A549 (cell line): ENCODE results near the gene KIF1B. TPM values are rescaled to one million over a fixed set of nuclear protein-coding genes. Genes with fewer than 3 reads are reported as not detected.

Experiments used
- ATAC-seq, 2 experiments: fragments of 200-7000 bp in 1 of 2; fragments of >200 bp in 1 of 2; cut with Nextera tagmentation in 1 of 2; cut with Tn5 transposase in 1 of 2; 3 replicates each; pipeline versions ENCODE4 v1.8.0 to v1.9.1; 2018 to 2020; ENCODE audit warnings: mild to moderate bottlenecking in 1 of 2, moderate library complexity in 1 of 2
- CTCF ChIA-PET: fragments of 300-600 bp; sonication (Branson Sonifier 250); formaldehyde crosslinking; extraction: SDS; loops from one replicate; lab custom pipeline; 2021; ENCODE audit warnings: antibody characterized with exemption, inconsistent platforms; lab: Yijun Ruan, JAX
- POLR2A ChIA-PET: fragments of 350-600 bp; formaldehyde crosslinking; extraction: SDS; loops from one replicate; lab custom pipeline; 2021; ENCODE audit warnings: antibody characterized with exemption, inconsistent platforms; lab: Yijun Ruan, JAX
- DNase-seq, 2 experiments: peaks; one replicate each; pipeline versions ENCODE4 v3.0.0 to v3.0.0-alpha.2; 2011 to 2016; ENCODE audit warnings: low read depth in 1 of 2, low spot score in 1 of 2
- FAIRE-seq: peaks from 2 replicates; lab custom pipeline; 2011; peaks lifted over from hg19 to GRCh38; lab: Jason Lieb, UNC
- H3K27ac ChIP-seq, 2 experiments: fragments of >200 bp; sonication (Bioruptor Twin); formaldehyde crosslinking; 3 replicates each; pipeline ENCODE4 v1.5.1; 2016 to 2017
- H3K4me1 ChIP-seq: fragments of >200 bp; sonication (Bioruptor Twin); formaldehyde crosslinking; 3 replicates; pipeline ENCODE4 v1.6.1; 2016
- H3K4me2 ChIP-seq: fragments of >200 bp; sonication (Bioruptor Twin); formaldehyde crosslinking; 3 replicates; pipeline ENCODE4 v1.6.1; 2016
- H3K4me3 ChIP-seq: fragments of >200 bp; sonication (Bioruptor Twin); formaldehyde crosslinking; 3 replicates; pipeline ENCODE4 v1.5.1; 2016
- H3K9me3 ChIP-seq: fragments of >200 bp; sonication (Bioruptor Twin); formaldehyde crosslinking; 3 replicates; pipeline ENCODE4 v1.6.1; 2016
- CBX2 ChIP-seq: fragments of 200-600 bp; sonication (generic); IDR thresholded peaks from 2 replicates; pipeline ENCODE4 v1.6.1; 2016; ENCODE audit warnings: low read depth, mild to moderate bottlenecking, borderline replicate concordance
- EHMT2 ChIP-seq: fragments of 200-600 bp; sonication (generic); IDR thresholded peaks from 2 replicates; pipeline ENCODE4 v1.6.1; 2016; ENCODE audit warnings: antibody characterized with exemption, low read depth, mild to moderate bottlenecking, moderate library complexity
- ESRRA ChIP-seq: fragments of 150-350 bp; IDR thresholded peaks from 2 replicates; pipeline ENCODE4 v1.6.1; 2014; ENCODE audit warnings: mild to moderate bottlenecking, low read length, borderline replicate concordance
- FOSB ChIP-seq: fragments of 250-450 bp; sonication (Bioruptor Pico); IDR thresholded peaks from 2 replicates; pipeline ENCODE4 v1.5.0; 2020; ENCODE audit warnings: mild to moderate bottlenecking, moderate library complexity
- GATA3 ChIP-seq: IDR thresholded peaks from 2 replicates; pipeline ENCODE4 v1.6.1; 2012; ENCODE audit warnings: borderline replicate concordance
- HDAC2 ChIP-seq: fragments of 200-600 bp; sonication (generic); IDR thresholded peaks from 2 replicates; pipeline ENCODE4 v1.6.1; 2016
- HOXB5 ChIP-seq: fragments of 250-450 bp; sonication (Bioruptor Pico); IDR thresholded peaks from 2 replicates; pipeline ENCODE4 v1.5.0; 2020; ENCODE audit warnings: mild to moderate bottlenecking, moderate library complexity
- JUN ChIP-seq, 2 experiments: fragments of >200 bp; sonication (Bioruptor Twin); formaldehyde crosslinking; IDR thresholded peaks; 2 replicates in 1 of 2; 3 replicates in 1 of 2; pipeline ENCODE4 v1.6.1; 2016 to 2017
- KDM5A ChIP-seq: fragments of 200-600 bp; sonication (generic); IDR thresholded peaks from 2 replicates; pipeline ENCODE4 v1.6.1; 2016; ENCODE audit warnings: antibody characterized with exemption, mild to moderate bottlenecking
- NFE2L2 ChIP-seq: fragments of 150-350 bp; conservative IDR thresholded peaks from 2 replicates; pipeline ENCODE4 v1.6.1; 2014; ENCODE audit warnings: low read length
- RAD21 ChIP-seq, 2 experiments: fragments of >200 bp in 1 of 2; sonication (Bioruptor Twin) in 1 of 2; formaldehyde crosslinking in 1 of 2; IDR thresholded peaks in 1 of 2; conservative IDR thresholded peaks in 1 of 2; 2 replicates in 1 of 2; 3 replicates in 1 of 2; pipeline ENCODE4 v1.6.1; 2012 to 2018; ENCODE audit warnings: inconsistent platforms in 1 of 2
- RARB ChIP-seq: fragments of 250-450 bp; sonication (Bioruptor Pico); IDR thresholded peaks from 2 replicates; pipeline ENCODE4 v1.8.0; 2021; ENCODE audit warnings: mild to moderate bottlenecking, moderate library complexity
- SMC3 ChIP-seq: fragments of >200 bp; sonication (Bioruptor Twin); formaldehyde crosslinking; IDR thresholded peaks from 3 replicates; pipeline ENCODE4 v1.6.1; 2018; ENCODE audit warnings: inconsistent platforms
- ZFP36 ChIP-seq: fragments of 450-650 bp; IDR thresholded peaks from 2 replicates; pipeline ENCODE4 v1.6.1; 2014; ENCODE audit warnings: borderline replicate concordance; ENCODE audit not compliant: partially characterized antibody
- ZNF302 ChIP-seq: fragments of 250-450 bp; sonication (Bioruptor Pico); IDR thresholded peaks from 2 replicates; pipeline ENCODE4 v1.9.0; 2021; ENCODE audit warnings: inconsistent platforms, mild to moderate bottlenecking, moderate library complexity
- ZSCAN20 ChIP-seq: fragments of 250-450 bp; sonication (Bioruptor Pico); IDR thresholded peaks from 2 replicates; pipeline ENCODE4 v1.8.0; 2022; ENCODE audit warnings: mild to moderate bottlenecking, moderate library complexity
- WGBS: methylation state at CpG from one replicate; pipeline ENCODE4 v1.1.6; 2017; ENCODE audit errors: missing lambda C conversion rate; 5-methylcytosine and 5-hydroxymethylcytosine counted together
- polyA plus RNA-seq, 4 experiments: library from polyadenylated mRNA; depleted of rRNA in 3 of 4; stranded (reverse); fragments of >200 nt; fragmentation: RNase III in 1 of 4; extraction: RNeasy Plus Mini Kit Qiagen cat#74134 plus additional on column Dnase treatment in 1 of 4; gene quantifications; 2 replicates in 3 of 4; 3 replicates in 1 of 4; pipeline ENCODE4 v1.2.3, GENCODE V29; 2011 to 2017
- TF ChIP-seq, protein P1 (sequence below): fragments of >200 bp; sonication (Bioruptor Twin); formaldehyde crosslinking; IDR thresholded peaks from 3 replicates; pipeline ENCODE4 v1.5.1; 2016

The KIF1B gene
- polyA plus RNA-seq, 2 of the 4 experiments (the other 2 are of a cell fraction) = 9.8 to 18.3 TPM

DNA sequence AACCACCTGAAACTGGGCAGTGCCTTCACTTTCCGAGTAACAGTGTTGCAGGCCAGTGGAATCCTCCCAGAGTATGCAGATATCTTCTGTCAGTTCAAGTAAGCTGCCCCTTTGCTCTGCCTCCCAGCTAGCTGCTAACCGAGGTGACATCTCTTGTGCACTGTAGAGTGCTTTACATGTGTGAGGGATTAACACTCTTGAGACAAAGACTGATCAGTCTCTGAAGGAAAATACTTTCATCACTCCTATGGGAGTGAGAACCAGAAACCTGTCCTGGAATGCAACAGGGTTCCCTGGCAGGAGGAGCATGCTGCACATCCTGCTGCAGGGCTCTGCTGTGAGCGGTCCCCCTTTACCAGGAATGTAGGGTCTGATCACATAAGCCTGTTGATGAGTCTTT lies 127.1 kb downstream of the KIF1B start:
- no peak overlapping the region for H3K27ac ChIP-seq
- no peak overlapping the region for H3K4me2 ChIP-seq
- ATAC-seq (peak in 1 of 2 experiments; percentile 25; a peak in 2 of 6 replicates), FAIRE-seq (no peak), DNase-seq (no peak)
- TF ChIP-seq HDAC2 = no peak
- TF ChIP-seq RARB (CRISPR knock-in tag) = no peak
- TF ChIP-seq RAD21 (conservative IDR thresholded peaks at IDR 0.05 in 1 of 2, IDR thresholded peaks at IDR 0.05 in 1 of 2) = no peak
- no peak for TF ChIP-seq ZSCAN20 (CRISPR knock-in tag)
- TF ChIP-seq ESRRA = no peak
- no peak for TF ChIP-seq KDM5A
- no peak for TF ChIP-seq CBX2
- no peak for TF ChIP-seq ZNF302 (CRISPR knock-in tag)
- no peak for TF ChIP-seq FOSB
- ChIA-PET POLR2A (no interaction called here), CTCF (interaction anchor here (1.1 to 1.8 kb wide), 6 partner anchors 23 to 387 kb away, joined by 3 to 8 read pairs (median 4); partner anchors contain the start of gene KIF1B)
- 65% methylated on average over 3 of the region's 3 CpGs for WGBS
- H3K4me1 ChIP-seq = peaks cover 7% of the 10 kb centered on the region; the same call in 1 of the 3 replicates
- H3K4me3 ChIP-seq = no peak overlapping the region
- H3K9me3 ChIP-seq = no peaks in the 10 kb centered on the region

- DNase-seq = peak; percentile 30 to 48
- H3K4me1 ChIP-seq = peaks cover 7% of the 10 kb centered on the region; the same call in 1 of the 3 replicates
- no peak overlapping the region for H3K4me3 ChIP-seq
- WGBS = 37% methylated on average over 2 of the region's 2 CpGs
- ATAC-seq = peak; percentile 96
- no peak for FAIRE-seq
- ChIA-PET POLR2A (no interaction called here), CTCF (interaction anchor here (0.6 to 1.8 kb wide), 14 partner anchors 9 to 388 kb away, joined by 3 to 8 read pairs (median 3); partner anchors contain the start of gene KIF1B)
- no peak overlapping the region for H3K4me2 ChIP-seq
- TF ChIP-seq JUN (IDR thresholded peaks at IDR 0.05) (no peak), EHMT2 (no peak), RAD21 (conservative IDR thresholded peaks at IDR 0.05 in 1 of 2, IDR thresholded peaks at IDR 0.05 in 1 of 2) (peak; percentile 63 to 82), SMC3 (peak; percentile 41)
- TF ChIP-seq, protein P1, sequence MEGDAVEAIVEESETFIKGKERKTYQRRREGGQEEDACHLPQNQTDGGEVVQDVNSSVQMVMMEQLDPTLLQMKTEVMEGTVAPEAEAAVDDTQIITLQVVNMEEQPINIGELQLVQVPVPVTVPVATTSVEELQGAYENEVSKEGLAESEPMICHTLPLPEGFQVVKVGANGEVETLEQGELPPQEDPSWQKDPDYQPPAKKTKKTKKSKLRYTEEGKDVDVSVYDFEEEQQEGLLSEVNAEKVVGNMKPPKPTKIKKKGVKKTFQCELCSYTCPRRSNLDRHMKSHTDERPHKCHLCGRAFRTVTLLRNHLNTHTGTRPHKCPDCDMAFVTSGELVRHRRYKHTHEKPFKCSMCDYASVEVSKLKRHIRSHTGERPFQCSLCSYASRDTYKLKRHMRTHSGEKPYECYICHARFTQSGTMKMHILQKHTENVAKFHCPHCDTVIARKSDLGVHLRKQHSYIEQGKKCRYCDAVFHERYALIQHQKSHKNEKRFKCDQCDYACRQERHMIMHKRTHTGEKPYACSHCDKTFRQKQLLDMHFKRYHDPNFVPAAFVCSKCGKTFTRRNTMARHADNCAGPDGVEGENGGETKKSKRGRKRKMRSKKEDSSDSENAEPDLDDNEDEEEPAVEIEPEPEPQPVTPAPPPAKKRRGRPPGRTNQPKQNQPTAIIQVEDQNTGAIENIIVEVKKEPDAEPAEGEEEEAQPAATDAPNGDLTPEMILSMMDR = peak; percentile 60
- no peaks in the 10 kb centered on the region for H3K9me3 ChIP-seq
- no peak overlapping the region for H3K27ac ChIP-seq
Measured at GRCh38 chr1:10338047-10338446, 127.7 kb downstream of the KIF1B start.

DNA sequence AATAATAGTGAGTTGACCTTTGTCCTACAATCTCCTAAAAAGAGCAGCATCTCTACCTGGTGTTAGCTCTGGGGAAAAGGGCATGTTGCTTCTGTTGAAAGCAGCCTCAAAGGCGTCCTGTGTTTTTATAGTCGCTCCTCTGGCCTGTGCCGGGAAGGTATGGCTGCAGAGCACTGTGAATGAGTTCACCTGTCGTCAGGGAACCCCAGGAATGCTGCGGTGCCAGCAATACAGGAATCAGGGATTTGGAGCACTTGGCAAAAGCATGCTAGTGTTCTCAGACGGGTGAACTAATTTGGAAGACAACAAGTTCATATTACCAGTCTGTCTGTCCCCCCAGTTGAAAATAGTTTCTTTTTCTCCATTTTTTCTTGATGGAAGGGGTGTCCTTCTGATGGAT lies 128.2 kb downstream of the KIF1B start:
- 57% methylated on average over 6 of the region's 6 CpGs for WGBS
- POLR2A ChIA-PET = no interaction called here
- Histone ChIP-seq H3K27ac (no peak overlapping the region), H3K4me2 (no peak overlapping the region), H3K4me1 (peaks cover 7% of the 10 kb centered on the region; the same call in 1 of the 3 replicates), H3K9me3 (no peaks in the 10 kb centered on the region), H3K4me3 (no peak overlapping the region)
- no peak for FAIRE-seq
- no peak for ATAC-seq
- DNase-seq = no peak
- TF ChIP-seq, protein P1 = no peak
- TF ChIP-seq HOXB5 (CRISPR knock-in tag) (no peak), GATA3 (no peak), NFE2L2 (no peak), HDAC2 (no peak), ZFP36 (no peak)
- CTCF ChIA-PET = interaction anchor here (0.6 to 1.8 kb wide), 14 partner anchors 8 to 388 kb away, joined by 3 to 8 read pairs (median 3); partner anchors contain the start of gene KIF1B
